Mucosa of stomach (tissue), 1 donor: Measurements from ENCODE around the gene S100A5.
"Not testable (repeated sequence)": the region's sequence is repeated elsewhere in the genome, so short reads cannot be mapped to it uniquely, and the experiment has no call there.

Experiments used
- H3K27me3 ChIP-seq: one replicate; pipeline ENCODE4 v1.7.0; 2013; ENCODE audit warnings: mild to moderate bottlenecking, low read length; ENCODE audit not compliant: control insufficient read depth, insufficient read depth
- H3K36me3 ChIP-seq: one replicate; pipeline ENCODE4 v1.7.0; 2013; ENCODE audit warnings: low read length; ENCODE audit not compliant: control insufficient read depth, insufficient read depth
- H3K4me1 ChIP-seq: one replicate; pipeline ENCODE4 v1.7.0; 2013; ENCODE audit warnings: mild to moderate bottlenecking, low read length; ENCODE audit not compliant: control insufficient read depth, insufficient read depth
- H3K4me3 ChIP-seq: one replicate; pipeline ENCODE4 v1.7.0; 2013; ENCODE audit warnings: low read length
- H3K9ac ChIP-seq: one replicate; pipeline ENCODE4 v1.7.0; 2013; ENCODE audit warnings: mild to moderate bottlenecking, low read length, moderate library complexity
- H3K9me3 ChIP-seq: one replicate; pipeline ENCODE4 v1.7.0; 2013; ENCODE audit warnings: mild to moderate bottlenecking, low read length, moderate library complexity; ENCODE audit not compliant: control insufficient read depth
- donor health status: Pancreatic carcinoma.

Gene S100A5

DNA sequence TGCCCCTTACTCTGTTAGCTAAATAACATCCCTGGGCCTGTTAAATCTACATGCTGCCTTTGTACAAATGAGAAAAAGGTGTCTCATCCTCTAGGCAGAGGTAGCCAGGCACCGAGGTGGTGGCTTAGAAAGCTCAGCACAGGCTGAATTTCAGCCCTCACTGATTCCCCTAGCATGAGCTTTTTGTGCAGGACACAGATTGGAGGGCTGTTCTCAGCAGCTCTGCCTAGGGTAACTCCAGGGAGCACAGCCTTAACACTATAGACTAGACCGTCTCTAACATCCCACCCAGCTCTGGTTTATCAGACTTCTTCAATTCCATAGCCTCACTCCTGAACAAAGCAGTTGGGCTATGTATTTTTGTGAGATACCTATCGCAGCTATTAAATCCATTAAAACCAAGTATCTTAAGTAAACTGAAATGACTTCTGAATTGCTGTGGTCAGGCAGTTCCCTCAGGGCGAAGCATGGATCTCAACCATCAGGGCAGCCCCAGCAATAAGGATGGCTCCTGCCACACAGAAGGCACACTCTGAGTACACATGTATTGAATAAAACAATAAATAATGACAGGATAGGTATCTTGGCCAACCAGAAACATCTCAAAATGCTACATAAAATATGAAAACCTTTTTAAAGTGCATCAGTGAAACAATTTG is 19.8 kb downstream of the S100A5 start:
- Histone ChIP-seq H3K36me3 (no peaks in the 10 kb centered on the region), H3K27me3 (no peaks in the 10 kb centered on the region), H3K4me1 (peaks cover 25% of the 10 kb centered on the region), H3K4me3 (no peak overlapping the region), H3K9ac (peak overlapping the region; percentile 18), H3K9me3 (no peaks in the 10 kb centered on the region)

DNA sequence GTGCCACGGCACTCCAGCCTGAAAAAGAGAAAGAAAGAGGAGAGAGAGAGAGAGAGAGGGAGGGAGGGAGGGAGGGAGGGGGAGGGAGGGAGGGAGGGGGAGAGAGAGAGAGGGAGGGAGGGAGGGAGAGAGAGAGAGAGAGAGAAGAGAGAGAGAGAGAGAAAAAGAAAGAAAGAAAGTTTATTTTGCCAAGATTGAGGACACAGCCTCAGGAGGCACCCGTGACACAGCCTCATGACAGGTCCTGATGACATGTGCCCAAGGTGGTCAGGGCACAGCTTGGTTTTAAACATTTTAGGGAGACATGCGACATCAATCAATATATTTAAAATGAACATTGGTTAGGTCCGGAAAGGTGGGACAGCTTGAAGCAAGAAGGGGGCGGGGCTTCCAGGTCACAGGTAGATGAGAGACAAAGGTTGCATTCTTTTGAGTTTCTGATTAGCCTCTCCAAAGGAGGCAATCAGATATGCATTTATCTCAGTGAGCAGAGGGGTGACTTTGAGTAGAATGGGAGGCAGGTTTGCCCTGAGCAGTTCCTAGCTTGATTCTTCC is 20.5 kb downstream of the S100A5 start:
- H3K4me1 ChIP-seq = peaks cover 27% of the 10 kb centered on the region
- not testable (repeated sequence) for H3K9ac ChIP-seq, H3K36me3 ChIP-seq, H3K9me3 ChIP-seq, H3K27me3 ChIP-seq, H3K4me3 ChIP-seq

DNA sequence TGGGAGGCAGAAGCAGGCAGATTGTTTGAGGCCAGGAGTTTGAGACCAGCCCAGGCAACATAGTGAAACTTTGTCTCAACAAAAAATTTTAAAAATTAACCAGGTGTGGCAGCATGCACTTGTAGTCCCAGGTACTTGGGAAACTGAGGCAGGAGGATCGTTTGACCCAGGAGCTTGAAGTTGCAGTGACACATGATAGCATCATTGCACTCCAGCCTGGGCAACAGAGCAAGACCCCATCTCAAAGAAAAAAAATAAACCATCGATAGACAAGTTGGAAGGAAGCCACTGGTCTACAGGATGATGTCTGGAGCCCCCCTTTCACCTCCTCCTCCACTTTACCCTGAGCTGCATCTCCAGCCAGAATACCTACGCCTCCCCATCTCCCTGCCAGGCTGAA is 21.5 kb downstream of the S100A5 start:
- no peak overlapping the region for H3K4me3 ChIP-seq
- H3K27me3 ChIP-seq = no peaks in the 10 kb centered on the region
- H3K9ac ChIP-seq = no peak overlapping the region

DNA sequence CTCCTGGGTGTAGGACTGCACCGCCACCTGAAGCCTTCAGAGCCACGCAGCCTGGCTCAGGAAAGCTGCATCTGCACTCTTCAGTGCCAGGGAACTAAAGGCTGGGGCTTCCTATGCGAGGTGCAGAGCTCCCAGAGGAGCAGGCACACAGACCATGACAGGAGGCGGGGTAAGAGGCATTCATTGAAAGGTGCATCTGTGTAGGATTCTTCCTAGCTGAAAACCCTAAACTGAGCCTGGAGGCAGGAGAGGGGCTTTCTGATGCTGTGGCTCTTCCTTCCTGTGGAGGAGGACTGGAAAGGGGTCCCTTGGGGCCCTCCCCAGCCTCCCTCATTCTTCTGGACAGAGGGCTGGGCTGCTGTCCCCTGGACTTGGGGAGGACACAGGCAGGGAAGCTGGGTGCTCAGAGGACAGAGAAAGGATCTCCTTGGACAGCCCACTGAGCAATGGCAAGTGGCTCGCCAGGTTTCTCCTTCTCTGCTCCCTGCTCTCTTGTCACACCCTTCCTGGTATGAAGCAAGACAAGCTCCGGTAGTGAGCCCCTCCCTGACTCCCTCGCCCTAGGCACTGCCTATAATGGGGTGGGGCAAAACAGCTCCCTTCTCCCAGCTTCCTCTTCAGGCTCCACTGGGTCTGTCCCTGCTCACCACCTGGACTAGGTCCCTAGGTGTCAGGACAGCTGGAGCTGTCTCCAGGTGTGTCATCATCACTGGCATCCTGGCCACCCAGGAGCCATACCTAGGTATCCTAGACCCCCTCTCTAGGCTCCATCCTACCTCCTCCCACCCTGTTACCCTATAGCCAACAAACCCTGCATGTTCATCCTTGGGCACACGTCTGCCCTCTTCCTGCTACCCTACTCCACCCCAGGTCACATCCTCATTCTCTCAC is 25.0 kb downstream of the S100A5 start:
- H3K27me3 ChIP-seq = no peaks in the 10 kb centered on the region
- H3K4me1 ChIP-seq = peaks cover 41% of the 10 kb centered on the region
- peak overlapping the region; percentile 61 for H3K9ac ChIP-seq
- H3K9me3 ChIP-seq = no peaks in the 10 kb centered on the region
- no peak overlapping the region for H3K4me3 ChIP-seq
- H3K36me3 ChIP-seq = no peaks in the 10 kb centered on the region

More for the DNA sequence above, 21.5 kb downstream of the S100A5 start:
- Histone ChIP-seq H3K4me1 (peaks cover 34% of the 10 kb centered on the region), H3K36me3 (no peaks in the 10 kb centered on the region), H3K9me3 (no peaks in the 10 kb centered on the region)

DNA sequence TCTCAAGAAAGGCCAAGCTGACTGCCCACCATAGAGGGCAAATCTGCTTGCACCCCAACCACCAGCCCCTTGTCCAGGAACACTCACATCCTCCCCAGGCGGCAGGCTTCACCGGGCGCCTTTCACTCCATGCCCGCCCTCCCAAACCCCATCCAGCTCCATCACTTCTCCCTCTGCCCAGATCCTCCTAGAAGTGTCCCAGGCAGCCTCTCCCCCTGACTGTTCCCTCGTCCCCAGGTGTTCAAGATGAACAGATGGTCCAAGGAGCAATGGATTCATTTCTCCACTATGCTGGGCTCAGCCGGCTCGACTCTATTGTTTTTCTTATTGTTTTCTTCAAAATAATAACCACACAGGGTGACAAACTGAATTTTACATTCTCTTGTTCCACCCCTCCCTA is 27.1 kb downstream of the S100A5 start:
- Histone ChIP-seq H3K27me3 (no peaks in the 10 kb centered on the region), H3K9ac (no peak overlapping the region), H3K4me1 (peaks cover 35% of the 10 kb centered on the region), H3K36me3 (no peaks in the 10 kb centered on the region), H3K4me3 (no peak overlapping the region), H3K9me3 (no peaks in the 10 kb centered on the region)

DNA sequence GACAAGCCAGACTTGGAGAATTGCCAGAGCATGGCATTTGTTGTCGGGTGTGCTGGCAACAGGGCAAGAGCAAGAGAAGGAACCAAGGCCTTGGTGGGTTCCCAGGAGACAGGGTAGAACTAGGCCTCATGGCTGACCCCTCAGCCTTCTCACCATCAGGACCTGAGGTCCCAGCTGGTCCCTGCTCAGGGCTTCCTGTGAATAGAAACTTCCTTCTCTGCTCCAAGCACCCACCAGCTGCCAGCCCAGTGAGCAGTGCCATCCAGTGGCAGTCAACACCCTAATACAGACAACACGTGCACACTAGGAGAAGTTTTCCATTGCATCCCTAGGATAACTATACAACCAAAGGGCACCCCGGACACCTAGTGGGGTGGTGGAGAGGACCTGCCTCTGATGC is 27.7 kb downstream of the S100A5 start:
- Histone ChIP-seq H3K4me3 (no peak overlapping the region), H3K36me3 (no peaks in the 10 kb centered on the region), H3K4me1 (peaks cover 35% of the 10 kb centered on the region)

DNA sequence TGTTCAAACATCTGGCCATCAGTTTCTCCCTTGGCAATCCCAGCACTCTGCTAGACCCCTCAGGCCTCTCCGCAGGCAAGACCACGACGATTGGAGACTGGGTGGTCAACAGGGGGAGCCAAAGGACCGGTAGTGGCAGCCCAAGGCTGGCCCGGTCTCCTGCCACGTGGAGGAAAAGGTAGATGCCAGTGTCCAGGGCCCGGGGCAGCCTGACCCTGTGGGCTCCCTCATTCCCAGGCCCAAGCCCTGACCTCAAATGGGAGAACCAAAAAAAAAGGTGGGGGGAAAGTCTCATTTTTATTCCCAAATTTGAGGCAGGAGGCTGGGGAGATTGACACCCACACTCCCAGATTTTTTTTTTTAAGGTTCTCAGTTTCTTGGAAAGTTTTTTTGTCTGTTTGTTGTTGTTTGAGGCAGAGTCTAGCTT is 29.7 kb downstream of the S100A5 start:
- H3K9me3 ChIP-seq = no peaks in the 10 kb centered on the region
- H3K9ac ChIP-seq = no peak overlapping the region
- H3K4me1 ChIP-seq = peaks cover 40% of the 10 kb centered on the region

More for the DNA sequence above, 27.7 kb downstream of the S100A5 start:
- Histone ChIP-seq H3K9ac (no peak overlapping the region), H3K9me3 (no peaks in the 10 kb centered on the region), H3K27me3 (no peaks in the 10 kb centered on the region)

DNA sequence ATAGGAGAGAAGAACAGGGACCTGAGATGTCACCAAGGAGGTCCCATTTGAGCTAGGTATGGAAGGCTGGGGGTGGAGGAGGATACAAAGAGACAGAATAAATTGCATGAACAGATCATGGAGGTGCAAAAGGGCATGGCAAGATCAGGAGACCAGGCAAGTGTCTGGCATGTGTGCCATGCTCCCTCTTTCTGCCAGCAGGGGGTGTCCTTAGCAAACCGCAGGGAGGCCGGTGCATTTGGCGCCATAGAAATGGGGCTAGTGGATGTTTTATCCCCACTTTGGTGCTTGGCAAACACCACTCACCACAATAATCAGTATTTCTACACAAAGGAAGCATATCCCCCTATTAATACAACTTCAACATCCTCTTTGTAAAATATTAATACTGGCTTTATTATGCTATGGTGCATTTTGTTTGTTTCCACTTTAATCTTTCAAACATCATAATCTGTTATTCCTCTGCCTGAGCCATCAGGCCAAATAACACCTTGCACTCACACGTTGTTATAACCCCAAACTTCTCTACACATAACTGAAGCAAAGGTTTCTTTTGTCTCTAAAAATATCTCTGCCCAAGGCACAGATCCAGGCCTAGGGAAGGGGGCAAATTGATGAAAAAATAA is 30.9 kb downstream of the S100A5 start:
- H3K9ac ChIP-seq = no peak overlapping the region
- no peaks in the 10 kb centered on the region for H3K36me3 ChIP-seq
- no peak overlapping the region for H3K4me3 ChIP-seq
- no peaks in the 10 kb centered on the region for H3K9me3 ChIP-seq
- H3K4me1 ChIP-seq = peaks cover 30% of the 10 kb centered on the region
- no peaks in the 10 kb centered on the region for H3K27me3 ChIP-seq

More for the DNA sequence above, 29.7 kb downstream of the S100A5 start:
- H3K36me3 ChIP-seq = no peaks in the 10 kb centered on the region
- H3K4me3 ChIP-seq = no peak overlapping the region
- no peaks in the 10 kb centered on the region for H3K27me3 ChIP-seq

DNA sequence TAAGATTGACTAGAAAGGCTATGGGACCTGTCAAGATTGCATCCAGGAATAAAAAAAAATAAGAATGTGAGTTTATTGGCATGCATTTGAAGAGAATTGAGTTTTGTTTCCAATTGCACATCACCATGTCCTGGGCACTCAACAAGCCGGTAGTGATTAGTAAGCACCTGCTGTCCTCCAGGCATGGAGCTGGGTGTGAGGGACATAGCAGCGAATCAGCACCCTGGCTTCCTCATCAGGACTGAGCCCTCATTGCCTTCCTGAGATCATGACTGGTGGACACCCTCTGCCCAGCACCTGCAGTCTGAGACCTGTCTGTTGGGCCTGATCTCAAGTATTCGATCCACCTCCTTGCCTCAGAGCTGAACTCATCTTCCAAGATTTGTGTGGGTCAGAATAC is 31.7 kb downstream of the S100A5 start:
- Histone ChIP-seq H3K36me3 (no peaks in the 10 kb centered on the region), H3K9ac (no peak overlapping the region), H3K4me3 (no peak overlapping the region), H3K4me1 (peaks cover 24% of the 10 kb centered on the region), H3K9me3 (no peaks in the 10 kb centered on the region), H3K27me3 (no peaks in the 10 kb centered on the region)

DNA sequence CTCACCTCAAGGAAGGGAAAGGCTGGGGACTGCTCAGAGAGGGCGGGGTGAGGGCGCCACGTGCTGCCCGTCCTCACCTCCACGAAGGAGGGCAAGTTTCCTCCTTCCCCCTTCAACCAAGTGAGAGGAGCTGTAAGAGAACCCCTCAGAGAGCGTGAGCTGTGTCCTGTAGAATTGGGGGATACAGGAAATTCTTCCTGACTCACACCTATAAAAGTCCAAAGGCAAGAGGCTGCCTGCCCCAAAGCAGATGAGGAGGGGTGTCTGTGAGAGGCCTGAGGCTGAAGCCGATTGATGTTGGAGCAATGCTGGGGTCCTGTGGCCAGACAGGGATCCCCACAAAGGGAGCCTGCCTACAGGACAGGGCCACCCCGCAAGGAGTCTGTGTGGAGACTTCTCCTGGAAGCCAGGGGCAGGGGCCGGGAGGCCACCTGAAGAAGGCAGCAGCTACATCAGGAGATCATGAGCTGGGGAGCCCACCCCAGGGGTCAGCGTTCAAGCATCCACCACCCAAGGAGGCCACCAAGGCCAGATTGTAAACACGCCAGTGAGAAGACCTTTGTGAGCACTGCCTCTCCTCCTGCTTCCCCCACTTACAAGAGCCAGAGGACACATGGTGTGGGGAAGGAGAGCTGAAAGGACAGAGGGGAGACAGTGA is 32.7 kb downstream of the S100A5 start:
- Histone ChIP-seq H3K4me1 (peaks cover 24% of the 10 kb centered on the region), H3K9ac (no peak overlapping the region), H3K9me3 (no peaks in the 10 kb centered on the region), H3K4me3 (no peak overlapping the region), H3K27me3 (no peaks in the 10 kb centered on the region), H3K36me3 (no peaks in the 10 kb centered on the region)

DNA sequence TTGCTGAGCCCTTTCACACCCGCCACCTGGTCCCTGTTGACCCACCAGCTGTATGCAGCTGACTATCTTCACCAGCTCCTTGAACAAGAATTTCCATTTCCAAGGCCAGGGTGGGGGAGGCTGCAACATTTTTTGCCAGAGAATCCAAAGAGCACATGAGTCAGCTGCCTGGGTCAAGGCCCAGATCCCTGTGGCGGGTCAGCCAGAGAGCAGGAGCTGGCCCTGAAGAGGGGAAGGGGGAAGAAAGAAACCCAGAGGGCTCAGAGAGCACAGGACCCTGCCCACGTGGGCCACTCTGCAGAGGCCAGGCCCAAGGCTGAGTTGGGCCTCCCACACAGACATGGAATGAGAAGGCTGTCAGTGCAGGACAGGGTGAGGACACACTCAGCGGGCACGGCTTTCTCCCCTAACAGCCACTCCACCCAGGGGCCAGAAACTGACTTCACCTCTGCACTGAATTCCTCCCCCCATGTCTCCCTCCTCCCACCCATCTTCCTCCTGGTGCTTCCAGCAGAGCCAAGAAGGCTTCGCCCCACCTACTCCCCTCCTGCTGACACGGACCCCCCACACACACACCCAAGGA is 33.8 kb downstream of the S100A5 start:
- H3K27me3 ChIP-seq = no peaks in the 10 kb centered on the region
- H3K4me1 ChIP-seq = peaks cover 17% of the 10 kb centered on the region
- no peak overlapping the region for H3K9ac ChIP-seq
- no peaks in the 10 kb centered on the region for H3K36me3 ChIP-seq
- H3K4me3 ChIP-seq = no peak overlapping the region
- no peaks in the 10 kb centered on the region for H3K9me3 ChIP-seq
